SKM-1 treated with dmso at 0.1 percent for 144 hours (cell line): ENCODE results near the gene GRIK3.

Source experiments
- DNase-seq: peaks from one replicate; lab custom pipeline; 2025; ENCODE audit not compliant: unreplicated experiment; lab: John Stamatoyannopoulos, UW

Gene GRIK3

DNA sequence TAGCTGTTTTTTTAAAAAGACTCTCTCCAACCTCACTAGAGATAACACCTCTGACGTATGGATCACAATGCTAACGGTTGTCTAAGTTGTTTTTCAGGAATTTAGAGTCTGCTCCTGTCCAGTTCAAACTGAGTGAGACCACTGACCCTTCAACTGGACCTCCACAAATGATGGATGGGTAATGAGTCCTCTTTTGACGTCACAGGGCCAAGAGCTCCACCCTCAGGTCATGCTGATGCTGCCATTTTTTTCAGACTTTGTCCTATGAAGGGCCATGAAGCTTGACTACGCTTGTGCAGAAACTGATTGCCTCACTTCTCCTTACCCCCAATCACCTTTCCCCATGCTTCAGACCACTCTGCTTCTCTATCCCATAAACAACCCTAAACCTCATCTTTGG, 16.6 kb downstream of the GRIK3 start:
- DNase-seq = no peak

DNA sequence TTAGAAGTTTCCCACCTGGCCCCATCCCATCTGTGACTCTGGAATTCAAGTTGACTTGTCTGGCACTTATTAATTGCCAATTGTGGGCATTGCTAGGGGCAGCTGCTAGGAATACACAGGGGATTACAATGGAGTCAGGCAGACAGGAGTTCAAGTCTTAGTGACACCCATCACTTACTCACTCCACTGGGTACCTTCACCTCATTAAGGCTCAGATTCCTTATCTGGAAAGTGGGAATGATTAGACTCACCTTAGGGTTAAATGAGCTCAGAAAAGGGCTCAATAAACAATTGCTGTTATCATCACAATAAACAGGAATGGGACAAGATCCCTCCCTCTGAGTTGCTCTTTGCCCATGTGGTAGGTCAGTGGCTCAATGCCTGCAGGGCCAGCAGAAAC, 18.2 kb downstream of the GRIK3 start:
- no peak for DNase-seq

DNA sequence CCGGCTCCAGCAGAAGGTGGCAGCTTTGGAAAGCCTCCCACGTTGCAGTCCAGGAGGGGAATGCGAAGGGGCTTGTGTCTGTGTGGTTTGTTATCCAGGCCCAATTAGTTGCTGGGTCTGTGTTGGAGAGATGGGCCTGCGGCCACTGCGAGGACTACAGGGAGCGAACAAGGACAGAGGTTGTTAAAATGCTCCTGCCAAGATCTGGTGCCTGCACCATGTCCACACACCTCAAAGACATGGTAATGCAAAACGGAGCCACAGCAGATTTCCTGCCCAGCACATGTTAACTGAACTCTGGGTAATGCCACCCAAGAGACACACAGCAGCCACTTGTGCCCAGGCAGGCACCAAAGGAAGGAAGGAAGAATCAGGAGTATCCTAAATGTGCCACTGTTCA, 18.6 kb downstream of the GRIK3 start:
- no peak for DNase-seq

DNA sequence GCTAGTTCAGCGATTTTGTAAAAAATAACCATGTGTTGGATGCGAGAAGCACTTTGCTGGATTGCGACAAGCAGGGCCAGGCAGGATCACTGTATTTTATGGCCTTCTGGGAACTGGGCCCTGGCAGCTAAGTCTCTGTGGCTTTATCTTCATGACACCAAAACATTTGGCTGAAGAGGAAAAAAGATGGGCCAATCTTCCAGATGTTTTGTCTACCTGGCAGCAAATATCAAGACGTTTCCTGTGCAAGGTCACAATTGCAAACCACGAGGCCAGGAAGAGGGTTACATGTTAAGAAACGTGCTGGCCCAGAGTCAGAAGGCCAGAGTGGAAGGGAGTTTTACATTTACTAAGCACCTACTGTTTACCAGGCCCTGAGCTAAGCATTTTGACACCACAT, 22.1 kb downstream of the GRIK3 start:
- no peak for DNase-seq

DNA sequence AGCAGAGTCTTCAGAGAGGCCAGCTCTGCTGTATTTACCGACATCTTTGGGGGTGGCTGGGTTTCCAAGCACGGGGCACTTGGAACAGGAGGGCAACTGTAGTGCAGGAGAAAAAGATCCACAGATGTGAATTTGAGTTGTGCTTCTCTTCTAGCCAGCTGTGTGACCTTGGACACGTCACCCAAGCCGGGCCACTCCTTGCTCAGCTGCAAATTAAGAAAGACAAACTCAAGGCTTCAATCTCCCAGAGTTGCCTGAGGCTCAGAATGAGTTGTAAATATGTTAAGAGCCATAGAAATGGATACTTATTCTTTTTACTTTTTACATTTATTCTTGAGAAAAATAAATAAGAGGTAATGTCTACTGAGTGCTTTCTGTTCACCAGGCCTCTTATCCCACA, 24.3 kb downstream of the GRIK3 start:
- no peak for DNase-seq

DNA sequence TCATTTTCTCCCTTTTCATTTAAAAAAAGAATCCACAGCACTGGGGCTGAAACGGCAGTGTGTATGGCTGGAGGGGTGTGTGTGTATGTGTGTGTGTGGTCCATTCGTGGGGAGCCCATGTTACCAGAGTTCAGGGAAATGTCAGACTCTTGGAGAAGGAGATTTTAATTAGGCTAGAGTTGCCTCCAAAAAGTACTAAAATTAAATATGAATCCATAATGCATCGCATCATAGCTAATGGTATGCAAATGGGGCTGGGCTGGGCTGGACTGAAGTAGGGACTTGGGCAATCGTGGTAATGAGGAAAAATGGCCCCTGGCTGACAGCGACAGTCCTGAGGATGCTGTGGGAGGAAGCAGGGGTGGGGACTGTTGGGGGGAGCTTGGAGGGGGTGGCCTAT, 24.8 kb downstream of the GRIK3 start:
- no peak for DNase-seq

DNA sequence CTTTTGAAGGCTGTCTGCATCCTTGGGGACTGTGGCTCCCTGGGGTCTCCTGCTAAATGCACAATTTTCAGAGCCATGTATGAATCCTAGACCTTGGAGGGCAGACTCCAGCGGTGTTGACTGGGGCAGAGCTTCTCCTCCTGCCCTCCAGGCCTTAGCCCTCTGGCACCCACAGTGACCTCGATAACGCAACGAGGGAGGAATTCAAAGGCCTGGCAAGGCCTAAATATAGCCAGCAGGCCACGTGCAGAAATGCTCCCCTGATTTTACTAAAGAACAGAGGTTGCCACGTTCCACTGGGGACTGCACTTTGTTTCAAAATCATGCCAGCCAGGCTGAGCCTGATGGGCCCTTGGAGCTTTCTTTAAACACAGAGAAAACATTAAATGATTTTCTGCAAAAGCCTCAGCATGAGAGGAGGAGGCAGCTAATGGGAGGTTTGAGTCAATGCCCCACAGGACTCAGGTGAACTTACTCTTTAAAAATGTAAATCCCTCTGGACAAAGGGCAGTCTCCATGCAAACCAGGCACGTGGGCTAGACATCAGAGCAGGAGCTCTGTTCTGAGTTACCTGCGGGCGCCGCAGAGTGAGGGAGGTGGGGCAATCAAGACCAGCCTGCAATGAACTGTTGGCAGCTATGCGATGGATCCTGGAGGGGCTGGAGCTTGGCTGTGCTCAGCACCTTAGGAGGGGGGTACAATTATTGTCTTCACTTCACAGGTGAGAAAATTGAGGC, 28.0 kb downstream of the GRIK3 start:
- DNase-seq = no peak

DNA sequence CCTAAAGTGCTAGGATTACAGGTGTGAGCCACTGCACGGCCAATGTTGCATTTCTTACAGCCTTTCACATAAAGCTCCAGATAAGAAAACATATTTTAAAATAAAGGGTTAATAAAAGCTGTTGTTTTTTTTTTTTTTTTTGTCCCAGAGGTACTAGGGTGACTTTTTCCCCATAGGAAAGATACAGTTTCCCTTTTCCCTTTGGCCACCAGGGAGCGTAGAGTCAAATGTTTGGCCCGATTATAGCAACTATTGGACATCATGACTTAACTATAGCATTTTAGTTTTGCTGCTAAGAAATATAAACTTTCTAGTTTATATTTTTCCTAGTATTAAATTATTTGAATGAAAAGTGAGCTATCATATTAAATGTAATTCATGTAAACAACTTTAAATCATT, 31.4 kb downstream of the GRIK3 start:
- DNase-seq = no peak

DNA sequence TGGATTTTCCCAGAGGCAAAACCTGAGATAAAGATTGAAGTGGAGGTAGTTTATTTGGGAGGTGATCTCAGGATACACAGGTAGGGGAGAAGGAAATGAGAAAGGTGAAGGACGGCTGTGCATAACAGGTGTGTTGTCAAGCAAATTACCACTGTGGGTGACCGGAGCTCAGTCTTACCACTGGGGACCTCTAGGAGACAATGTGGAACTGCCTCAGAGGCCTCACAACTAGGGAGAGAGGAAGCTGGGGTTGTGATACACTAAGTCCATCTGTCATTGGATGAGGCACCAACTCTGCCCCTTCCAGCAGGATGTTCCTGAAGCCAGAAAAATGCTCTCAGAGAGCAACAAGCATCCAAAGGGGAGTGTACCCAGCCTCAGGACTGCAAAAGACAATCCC, 32.6 kb downstream of the GRIK3 start:
- no peak for DNase-seq

DNA sequence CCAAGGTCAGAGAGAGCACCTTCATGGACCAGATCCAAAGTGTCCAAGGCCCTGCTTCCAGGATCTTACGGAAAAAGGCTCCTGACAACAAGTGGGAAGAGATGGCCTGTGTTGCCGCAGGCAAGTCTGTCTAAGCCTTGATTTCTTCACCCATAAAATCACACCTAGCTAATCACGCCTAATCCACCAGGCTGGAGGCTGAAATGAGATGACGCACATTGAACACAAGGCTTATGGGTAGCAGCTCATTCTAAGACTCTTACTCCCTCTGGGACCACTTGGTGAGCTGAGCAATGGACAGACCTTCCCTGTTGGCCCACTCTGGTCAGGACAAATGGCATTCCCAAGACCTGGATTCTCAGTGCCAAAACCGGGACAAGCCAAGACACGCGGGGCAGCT, 38.2 kb downstream of the GRIK3 start:
- no peak for DNase-seq

DNA sequence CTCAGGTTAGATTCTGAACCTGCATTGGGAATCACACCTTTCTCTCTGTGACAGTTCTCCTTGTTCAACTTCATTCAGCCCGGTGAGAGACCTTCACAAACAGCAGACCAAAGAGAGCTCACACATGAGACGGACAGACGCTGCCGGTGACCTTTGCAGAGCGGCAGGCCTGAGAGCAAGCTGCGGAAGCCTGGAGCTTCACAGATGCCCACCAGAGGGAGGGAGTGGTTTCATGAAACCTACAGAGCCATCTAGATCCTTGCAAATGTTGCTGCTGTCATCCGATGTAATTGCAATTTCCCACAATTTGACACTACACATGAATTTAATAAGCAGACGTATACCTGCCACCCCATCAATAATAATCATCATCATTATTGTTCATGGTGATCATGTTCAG, 39.4 kb downstream of the GRIK3 start:
- DNase-seq = no peak

DNA sequence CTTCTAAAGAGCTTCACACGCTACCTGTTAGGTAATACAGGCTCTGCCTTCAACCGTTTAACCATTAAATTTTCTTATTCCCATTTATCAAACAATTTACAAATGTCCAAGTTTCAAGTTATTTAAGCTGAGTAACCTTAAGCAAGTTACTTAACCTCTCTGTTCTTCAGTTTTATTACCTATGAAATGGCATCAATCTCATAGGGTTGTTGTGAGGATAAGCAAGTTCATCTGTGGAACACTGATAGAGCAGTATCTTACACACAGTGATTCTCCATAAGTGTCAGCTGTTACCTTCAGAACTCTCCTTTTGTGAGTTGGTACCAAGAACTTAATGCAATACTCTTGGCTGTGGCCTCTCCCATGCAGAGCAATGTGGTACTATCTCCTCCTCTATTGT, 40.0 kb downstream of the GRIK3 start:
- no peak for DNase-seq

DNA sequence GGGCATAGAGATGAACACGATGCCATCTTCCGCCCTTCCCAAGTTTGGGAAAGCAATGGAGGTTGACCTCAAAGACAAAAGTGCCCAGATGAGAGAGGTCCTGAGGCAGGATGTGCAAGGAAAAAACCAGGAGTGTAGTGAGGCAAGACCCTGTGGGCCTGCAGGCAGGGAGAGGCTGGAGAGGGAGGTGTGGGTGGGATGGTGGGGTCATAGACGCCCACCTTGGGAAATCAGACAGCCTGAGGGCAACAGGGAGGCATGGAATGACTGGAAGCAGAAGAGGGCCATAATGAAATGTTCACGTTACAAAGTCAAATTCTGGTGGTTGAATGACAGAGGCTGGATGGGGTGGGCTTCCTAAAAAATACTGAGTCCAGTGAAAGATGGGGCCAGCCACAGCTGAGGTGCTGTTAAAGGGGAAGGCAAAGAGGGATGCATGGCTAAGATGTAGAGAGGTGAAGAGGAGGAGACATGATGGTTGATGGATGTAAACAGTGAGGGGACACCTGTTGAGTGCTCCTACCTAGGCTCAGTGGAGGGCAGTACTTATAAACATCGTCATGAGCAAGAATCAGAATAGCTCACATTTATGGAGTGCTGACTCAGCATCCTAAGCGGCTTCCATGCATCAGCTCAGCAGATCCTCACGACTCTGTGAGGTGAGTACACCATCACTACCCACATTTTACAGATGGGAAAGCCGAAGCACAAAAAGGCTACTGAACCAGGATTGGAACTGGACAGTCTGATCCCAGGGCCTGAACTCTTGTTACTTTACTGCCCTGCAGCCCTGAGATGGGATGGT, 42.0 kb downstream of the GRIK3 start:
- no peak for DNase-seq

DNA sequence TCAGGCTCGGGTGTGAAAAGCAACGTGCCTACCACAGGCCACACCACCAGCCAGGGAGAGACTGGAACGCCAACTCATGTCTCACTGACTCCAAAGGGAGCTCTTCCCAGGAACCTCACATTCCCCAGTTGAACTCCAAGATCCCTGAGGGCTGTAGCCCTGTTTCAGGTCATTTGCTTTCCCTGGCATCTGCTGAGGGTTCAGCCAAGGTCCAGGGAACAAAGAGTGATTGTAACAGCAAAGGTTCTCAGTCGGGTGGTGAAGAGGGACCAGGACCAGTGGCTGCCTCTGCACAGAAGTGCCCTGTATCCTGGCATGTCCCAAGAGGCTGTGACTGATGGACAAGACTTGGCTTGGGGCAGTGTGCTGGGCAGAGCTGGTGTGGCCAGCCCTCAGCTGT, 42.8 kb downstream of the GRIK3 start:
- DNase-seq = no peak

DNA sequence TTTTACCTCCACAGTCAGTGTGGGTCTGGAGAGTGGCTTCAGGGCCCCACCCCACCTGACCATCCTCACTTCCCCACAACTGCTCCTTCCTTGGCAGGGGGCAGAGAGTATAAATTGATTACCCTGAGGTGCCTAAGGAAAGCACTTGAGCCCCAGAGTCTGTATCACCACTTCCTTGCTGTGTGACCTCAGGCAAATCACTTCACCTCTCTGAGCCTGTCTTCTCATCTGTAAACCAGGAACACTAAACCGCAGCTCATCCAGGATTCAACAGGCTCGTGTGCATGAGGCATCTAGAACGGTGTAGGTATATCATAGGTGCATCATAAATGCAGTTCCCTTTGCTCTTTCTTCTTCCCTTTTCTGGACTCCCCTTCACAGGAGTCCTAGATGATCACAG, 43.4 kb downstream of the GRIK3 start:
- DNase-seq = no peak

DNA sequence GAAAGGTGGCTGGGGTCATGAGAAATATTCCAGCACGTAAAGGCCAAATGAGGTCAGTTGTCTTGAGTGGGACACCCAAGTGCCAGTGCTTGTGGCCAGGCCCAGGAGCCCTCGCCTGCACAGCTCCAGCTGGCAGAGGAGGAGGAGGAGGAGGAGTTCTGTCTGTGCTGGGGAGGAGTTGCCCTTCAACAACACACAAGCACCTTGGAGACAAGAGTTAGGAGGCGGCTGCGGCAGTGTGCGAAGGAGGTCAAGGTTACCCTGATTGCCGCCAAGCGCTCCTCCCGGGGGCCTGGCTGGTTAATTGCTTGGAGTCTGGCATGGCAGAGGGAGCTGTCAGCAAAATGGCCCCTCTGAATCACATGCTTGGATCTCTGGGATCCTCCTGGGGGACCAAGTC, 45.1 kb downstream of the GRIK3 start:
- no peak for DNase-seq

DNA sequence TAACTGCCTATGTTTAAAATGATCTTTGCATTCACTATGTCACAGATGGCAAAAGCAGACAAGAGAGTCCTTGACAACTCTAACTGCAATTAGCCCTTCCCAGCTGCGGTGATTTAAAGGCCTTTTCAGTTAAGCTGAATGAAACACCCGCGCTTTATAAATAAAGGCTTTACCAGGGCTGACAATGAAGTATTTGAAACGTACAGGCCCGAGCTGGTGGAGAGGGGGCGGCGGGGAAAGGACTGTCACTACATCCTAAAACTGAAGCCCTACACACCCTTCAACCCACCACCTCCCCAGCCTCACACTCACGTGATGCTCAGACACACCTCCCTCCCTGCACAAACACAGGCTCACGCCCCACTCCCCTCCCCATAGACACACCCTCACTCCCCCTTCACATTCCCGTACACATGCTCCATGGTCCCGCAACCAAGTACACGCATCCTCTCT, 45.5 kb downstream of the GRIK3 start:
- DNase-seq = no peak

DNA sequence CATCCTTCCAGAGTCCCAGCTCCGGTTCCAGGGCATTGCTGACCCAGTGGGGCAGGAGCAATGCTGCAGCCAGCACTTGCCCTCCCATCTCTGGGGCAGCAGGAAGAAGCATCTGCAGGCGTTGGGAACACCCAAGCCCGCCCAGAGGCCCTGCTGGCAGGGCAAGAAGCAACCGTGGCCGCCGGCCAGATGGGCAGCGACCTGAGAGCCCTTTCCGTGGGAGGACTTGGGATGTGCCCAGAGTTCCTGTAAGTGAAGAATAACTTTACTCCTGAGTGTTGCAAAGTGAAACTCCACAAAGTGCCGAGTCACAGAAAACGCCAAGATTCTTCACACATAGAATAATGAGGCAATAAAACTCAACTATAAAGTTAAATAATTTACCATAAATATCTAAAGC, 46.0 kb downstream of the GRIK3 start:
- no peak for DNase-seq

DNA sequence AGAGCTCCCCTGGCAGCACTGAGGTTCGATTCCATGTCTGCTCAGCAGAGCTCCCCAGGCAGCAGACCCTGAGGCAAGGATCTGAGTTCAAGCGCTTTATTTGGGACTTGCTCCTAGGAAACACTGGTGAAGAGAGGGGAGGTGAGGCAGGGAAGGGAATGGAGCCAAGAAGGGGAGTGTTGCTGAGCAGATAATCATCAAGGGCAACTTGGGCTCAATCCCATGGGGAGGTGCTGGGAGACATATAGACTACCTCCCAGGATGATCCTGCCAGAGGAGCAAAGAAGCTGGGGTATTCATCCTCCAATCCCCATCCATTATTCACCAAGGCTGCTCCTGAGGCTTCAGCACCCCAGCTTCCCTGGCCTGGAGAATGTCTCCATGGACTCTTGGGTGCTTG, 47.0 kb downstream of the GRIK3 start:
- no peak for DNase-seq

DNA sequence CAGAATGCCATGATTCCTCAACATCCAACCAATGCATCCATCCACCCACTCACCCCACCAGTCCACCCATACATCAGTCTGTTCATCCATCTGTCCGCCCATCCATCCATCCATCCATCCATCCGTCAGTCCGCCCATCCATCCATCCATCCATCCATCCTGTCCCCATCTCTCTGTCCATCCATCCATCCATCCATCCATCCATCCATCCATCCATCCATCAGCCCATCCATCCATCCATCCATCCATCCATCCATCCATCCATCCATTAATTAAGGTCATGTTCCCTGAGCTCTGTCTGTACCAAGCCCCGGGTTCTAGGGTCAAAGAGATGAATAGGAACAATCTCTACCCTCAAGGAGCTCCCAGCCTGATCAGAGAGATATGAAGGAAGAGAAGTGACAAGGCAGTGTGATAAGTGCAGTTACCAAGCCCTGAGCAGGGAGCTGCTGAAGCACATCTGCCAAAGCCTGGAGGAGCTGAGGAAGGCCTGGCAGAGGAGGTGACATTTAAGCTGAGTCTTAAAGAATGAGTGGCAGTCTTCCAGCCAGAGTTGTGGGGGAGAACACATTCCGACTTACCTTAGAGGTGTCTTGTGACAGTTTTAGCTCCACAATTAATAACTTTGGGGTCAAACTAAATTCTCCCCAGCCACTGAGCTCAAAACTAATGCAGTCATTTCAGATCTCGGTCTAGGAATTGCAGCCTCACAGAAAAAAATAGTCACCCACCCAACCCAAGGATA, 47.9 kb downstream of the GRIK3 start:
- DNase-seq = no peak

DNA sequence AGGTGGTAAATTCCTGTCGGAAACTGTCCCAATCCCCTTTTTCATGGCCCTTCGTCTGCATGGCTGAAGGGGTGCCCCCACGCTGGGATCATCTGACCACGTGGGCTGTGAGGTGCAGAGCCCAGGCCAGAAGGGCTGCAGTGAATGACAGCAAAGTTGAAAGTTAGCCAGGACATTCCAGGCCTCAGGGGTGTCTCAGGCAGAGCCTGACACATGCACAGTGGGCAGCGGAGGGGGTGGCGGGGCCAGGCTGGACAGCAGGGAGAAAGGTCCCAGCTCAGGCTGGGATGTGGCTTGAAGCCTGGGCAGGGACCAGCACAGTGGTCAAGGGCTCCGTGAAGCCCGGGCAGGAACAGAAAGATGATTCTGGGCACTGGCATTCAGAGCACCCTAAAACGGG, 49.6 kb downstream of the GRIK3 start:
- no peak for DNase-seq

DNA sequence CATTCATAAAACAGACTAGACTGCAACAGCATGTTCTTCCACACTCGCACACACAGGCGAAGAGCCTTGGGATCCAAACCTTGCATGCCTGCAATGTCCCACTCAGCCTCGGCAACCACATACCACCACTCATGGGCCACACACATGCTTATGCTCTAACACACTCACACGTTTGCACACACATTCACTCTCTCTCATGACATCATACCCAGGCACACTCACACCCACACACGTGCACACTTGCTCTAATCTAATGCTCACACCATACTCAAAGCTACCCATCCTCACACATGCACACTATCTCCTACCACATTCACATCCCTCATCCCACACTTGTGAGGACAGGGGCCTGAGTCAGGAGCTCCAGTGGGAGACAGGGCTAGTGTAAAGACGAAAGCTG, 50.3 kb downstream of the GRIK3 start:
- DNase-seq = no peak
